Measurements from ENCODE around the gene AIF1L. TPM values are rescaled to one million over a fixed set of nuclear protein-coding genes. Genes with fewer than 3 reads are reported as not detected.

The AIF1L gene
- polyA plus RNA-seq, 3 donors, result not detected

DNA sequence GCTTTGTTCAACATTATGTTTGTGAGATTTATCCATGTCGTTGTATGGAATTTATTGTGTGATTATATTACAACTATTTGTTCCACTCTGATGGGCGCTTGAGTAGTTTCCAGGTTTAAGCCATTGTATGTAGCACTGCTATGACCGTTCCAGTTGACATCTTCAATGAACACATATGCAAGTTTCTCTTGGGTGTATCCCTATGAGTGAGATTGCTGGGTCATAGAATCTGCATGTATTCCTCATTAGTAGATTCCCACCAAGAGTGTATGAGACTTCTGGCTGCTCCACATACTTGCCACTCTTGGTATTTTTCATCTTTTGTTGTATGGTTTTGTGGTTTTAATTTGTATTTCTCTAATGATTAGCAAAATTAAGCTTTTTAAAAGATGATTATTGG, 51.9 kb downstream of the AIF1L start:
- no peak overlapping the region for H3K9ac ChIP-seq (ENCODE audit: insufficient read depth, low read length, poor library complexity, severe bottlenecking)
- H4K20me1 ChIP-seq (ENCODE audit: insufficient read depth, low read length), result no peaks in the 10 kb centered on the region
- DNase-seq, result no peak
- intact Hi-C loops (cut with micrococcal nuclease), result loop anchor here in 1 of 2 donors (10.0 kb wide), 1 partner anchor 1137 kb away; no protein-coding TSS in a partner anchor
- TF ChIP-seq, protein P1, sequence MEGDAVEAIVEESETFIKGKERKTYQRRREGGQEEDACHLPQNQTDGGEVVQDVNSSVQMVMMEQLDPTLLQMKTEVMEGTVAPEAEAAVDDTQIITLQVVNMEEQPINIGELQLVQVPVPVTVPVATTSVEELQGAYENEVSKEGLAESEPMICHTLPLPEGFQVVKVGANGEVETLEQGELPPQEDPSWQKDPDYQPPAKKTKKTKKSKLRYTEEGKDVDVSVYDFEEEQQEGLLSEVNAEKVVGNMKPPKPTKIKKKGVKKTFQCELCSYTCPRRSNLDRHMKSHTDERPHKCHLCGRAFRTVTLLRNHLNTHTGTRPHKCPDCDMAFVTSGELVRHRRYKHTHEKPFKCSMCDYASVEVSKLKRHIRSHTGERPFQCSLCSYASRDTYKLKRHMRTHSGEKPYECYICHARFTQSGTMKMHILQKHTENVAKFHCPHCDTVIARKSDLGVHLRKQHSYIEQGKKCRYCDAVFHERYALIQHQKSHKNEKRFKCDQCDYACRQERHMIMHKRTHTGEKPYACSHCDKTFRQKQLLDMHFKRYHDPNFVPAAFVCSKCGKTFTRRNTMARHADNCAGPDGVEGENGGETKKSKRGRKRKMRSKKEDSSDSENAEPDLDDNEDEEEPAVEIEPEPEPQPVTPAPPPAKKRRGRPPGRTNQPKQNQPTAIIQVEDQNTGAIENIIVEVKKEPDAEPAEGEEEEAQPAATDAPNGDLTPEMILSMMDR (IDR thresholded peaks at IDR 0.05), result no peak
- Mint-ChIP-seq H3K27ac (no peak overlapping the region), H3K27me3 (ENCODE audit: low read depth in 3 of 3) (no peaks in the 10 kb centered on the region), H3K4me3 (no peak overlapping the region), H3K9me3 (no peaks in the 10 kb centered on the region), H3K4me1 (no peaks in the 10 kb centered on the region), H3K36me3 (peaks cover 85 to 96% of the 10 kb centered on the region in 2 donors)
- no peaks in the 10 kb centered on the region for H3K79me2 ChIP-seq (ENCODE audit: insufficient read depth, low read length)
- H3K4me3 ChIP-seq (replicated peaks in 1 of 3; ENCODE audit: low read depth in 2 of 3, low read length in 3 of 3), result no peak overlapping the region
- no peak overlapping the region for H3K4me2 ChIP-seq (replicated peaks; ENCODE audit: extremely low read depth, low read length, poor library complexity, severe bottlenecking)
- H3K9me3 ChIP-seq (replicated peaks in 1 of 2; ENCODE audit: control insufficient read depth in 1 of 2, insufficient read depth in 1 of 2, low read length in 2 of 2), result no peaks in the 10 kb centered on the region
- no peaks in the 10 kb centered on the region for H3K27me3 ChIP-seq (ENCODE audit: control insufficient read depth in 2 of 2, insufficient read depth in 2 of 2, low read length in 2 of 2)
- peaks cover 97 to 100% of the 10 kb centered on the region in 2 donors for H3K36me3 ChIP-seq (replicated peaks in 1 of 2; ENCODE audit: control insufficient read depth in 1 of 2, insufficient read depth in 2 of 2, low read length in 2 of 2)
- H3K4me1 ChIP-seq (ENCODE audit: control insufficient read depth in 1 of 2, insufficient read depth in 2 of 2, low read length in 2 of 2), result no peaks in the 10 kb centered on the region
- 100% methylated on average over 1 of the region's 3 CpGs for WGBS (ENCODE audit: insufficient coverage)
- H2AFZ ChIP-seq (ENCODE audit: insufficient read depth, low read depth, low read length, poor library complexity, severe bottlenecking), result no peak overlapping the region
- H3K27ac ChIP-seq (ENCODE audit: low read depth in 1 of 2, low read length in 2 of 2), result no peak overlapping the region

- Histone ChIP-seq H3K9me3 (replicated peaks in 1 of 2; ENCODE audit: control insufficient read depth in 1 of 2, insufficient read depth in 1 of 2, low read length in 2 of 2) (no peaks in the 10 kb centered on the region), H3K4me3 (replicated peaks in 1 of 3; ENCODE audit: low read depth in 2 of 3, low read length in 3 of 3) (no peak overlapping the region), H3K27me3 (ENCODE audit: control insufficient read depth in 2 of 2, insufficient read depth in 2 of 2, low read length in 2 of 2) (no peaks in the 10 kb centered on the region), H2AFZ (ENCODE audit: insufficient read depth, low read depth, low read length, poor library complexity, severe bottlenecking) (no peak overlapping the region), H3K27ac (ENCODE audit: low read depth in 1 of 2, low read length in 2 of 2) (no peak overlapping the region), H3K79me2 (ENCODE audit: insufficient read depth, low read length) (no peaks in the 10 kb centered on the region), H3K4me2 (replicated peaks; ENCODE audit: extremely low read depth, low read length, poor library complexity, severe bottlenecking) (no peak overlapping the region), H3K36me3 (replicated peaks in 1 of 2; ENCODE audit: control insufficient read depth in 1 of 2, insufficient read depth in 2 of 2, low read length in 2 of 2) (peaks cover 97 to 100% of the 10 kb centered on the region in 2 donors), H4K20me1 (ENCODE audit: insufficient read depth, low read length) (no peaks in the 10 kb centered on the region), H3K4me1 (ENCODE audit: control insufficient read depth in 1 of 2, insufficient read depth in 2 of 2, low read length in 2 of 2) (no peaks in the 10 kb centered on the region), H3K9ac (ENCODE audit: insufficient read depth, low read length, poor library complexity, severe bottlenecking) (no peak overlapping the region)
- H3K4me1 Mint-ChIP-seq, result no peaks in the 10 kb centered on the region
- TF ChIP-seq, protein P1 (IDR thresholded peaks at IDR 0.05), result no peak
- no peaks in the 10 kb centered on the region for H3K9me3 Mint-ChIP-seq
- DNase-seq, result no peak
- no peak overlapping the region for H3K27ac Mint-ChIP-seq
- intact Hi-C loops (cut with micrococcal nuclease), result loop anchor here in 1 of 2 donors (10.0 kb wide), 1 partner anchor 1136 kb away; no protein-coding TSS in a partner anchor
- H3K4me3 Mint-ChIP-seq, result no peak overlapping the region
- no peaks in the 10 kb centered on the region for H3K27me3 Mint-ChIP-seq (ENCODE audit: low read depth in 3 of 3)
- peaks cover 85 to 96% of the 10 kb centered on the region in 2 donors for H3K36me3 Mint-ChIP-seq
- WGBS (ENCODE audit: insufficient coverage), result 90% methylated on average over 2 of the region's 7 CpGs
These were observed 52.8 kb downstream of the AIF1L start for GRCh38 chr9:131148966-131149687.
